Activated CD8-positive, alpha-beta T cell treated with anti-CD3 and anti-CD28 coated beads for 36 hours (primary cell): ENCODE measurements around the gene CCDC51. TPM values are rescaled to one million over a fixed set of nuclear protein-coding genes. Genes with fewer than 3 reads are reported as not detected.

Source experiments
- ATAC-seq: fragments of 200-7000 bp; cut with Tn5 transposase; one replicate; pipeline ENCODE4 v1.10.0; 2021; ENCODE audit warnings: mild to moderate bottlenecking, moderate library complexity
- CTCF ChIA-PET: fragments of 350-600 bp; sonication (Branson Sonifier 250); formaldehyde crosslinking; loops from one replicate; lab custom pipeline; 2021; ENCODE audit warnings: antibody characterized with exemption; lab: Charles Lee
- POLR2A ChIA-PET: fragments of 350-600 bp; sonication (Branson Sonifier 250); formaldehyde crosslinking; loops from one replicate; lab custom pipeline; 2021; ENCODE audit warnings: antibody characterized with exemption; lab: Charles Lee
- DNase-seq: peaks from one replicate; pipeline ENCODE4 v3.0.0-alpha.2; 2020
- H3K27ac Mint-ChIP-seq: one replicate; pipeline ENCODE4 v1.8.0; 2021; ENCODE audit warnings: mild to moderate bottlenecking, mixed read lengths
- H3K27me3 Mint-ChIP-seq: one replicate; pipeline ENCODE4 v1.8.0; 2021; ENCODE audit warnings: mixed read lengths
- H3K36me3 Mint-ChIP-seq: one replicate; pipeline ENCODE4 v1.8.0; 2021; ENCODE audit warnings: low read depth, mixed read lengths
- H3K4me1 Mint-ChIP-seq: one replicate; pipeline ENCODE4 v1.8.0; 2021; ENCODE audit warnings: low read depth, mixed read lengths
- H3K4me3 Mint-ChIP-seq: one replicate; pipeline ENCODE4 v1.8.0; 2021; ENCODE audit warnings: mild to moderate bottlenecking, moderate library complexity, mixed read lengths
- H3K9me3 Mint-ChIP-seq: one replicate; pipeline ENCODE4 v1.8.0; 2021; ENCODE audit warnings: mixed read lengths
- CTCF ChIP-seq: fragments of 200-600 bp; IDR thresholded peaks from one replicate; pipeline ENCODE4 v1.8.0; 2022; ENCODE audit warnings: antibody characterized with exemption, mild to moderate bottlenecking
- intact Hi-C: fragments of 100-400 bp; cut with micrococcal nuclease; formaldehyde crosslinking; loops from one replicate; pipeline ENCODE4 v1.10.0; 2022
- total RNA-seq, 2 experiments: library from RNA; stranded (reverse); gene quantifications; one replicate each; pipeline ENCODE4 v1.2.3, GENCODE V29; 2021

CCDC51 gene
- total RNA-seq, 2 experiments from 2014 or later = 25.3 to 28.3 TPM

GRCh38 chr3:48411606-48412374, 28.1 kb downstream of the CCDC51 start:
- no peaks in the 10 kb centered on the region for H3K9me3 Mint-ChIP-seq
- TF ChIP-seq CTCF = no peak
- intact Hi-C loops = no loop called here
- H3K4me1 Mint-ChIP-seq = no peaks in the 10 kb centered on the region
- no peak overlapping the region for H3K4me3 Mint-ChIP-seq
- ChIA-PET CTCF (interaction anchor here (1.3 to 4.5 kb wide), 3 partner anchors 11 to 138 kb away, joined by 5 to 23 read pairs (median 20); no protein-coding TSS in a partner anchor), POLR2A (no interaction called here)
- no peaks in the 10 kb centered on the region for H3K36me3 Mint-ChIP-seq
- DNase-seq (no peak), ATAC-seq (no peak)
- no peaks in the 10 kb centered on the region for H3K27me3 Mint-ChIP-seq
- no peak overlapping the region for H3K27ac Mint-ChIP-seq

GRCh38 chr3:48411041-48411588, 28.8 kb downstream of the CCDC51 start:
- Mint-ChIP-seq H3K4me3 (no peak overlapping the region), H3K27ac (no peak overlapping the region), H3K27me3 (no peaks in the 10 kb centered on the region), H3K4me1 (no peaks in the 10 kb centered on the region), H3K36me3 (no peaks in the 10 kb centered on the region), H3K9me3 (no peaks in the 10 kb centered on the region)
- no peak for DNase-seq
- intact Hi-C loops = no loop called here
- CTCF ChIA-PET = interaction anchor here (2.4 to 4.5 kb wide), 2 partner anchors 10 to 25 kb away, joined by 20 to 23 read pairs; no protein-coding TSS in a partner anchor
- no peak for ATAC-seq
- TF ChIP-seq CTCF = no peak
- POLR2A ChIA-PET = no interaction called here

- TF ChIP-seq CTCF = no peak
- Mint-ChIP-seq H3K36me3 (no peaks in the 10 kb centered on the region), H3K9me3 (no peaks in the 10 kb centered on the region), H3K4me3 (no peak overlapping the region), H3K27me3 (no peaks in the 10 kb centered on the region), H3K4me1 (no peaks in the 10 kb centered on the region), H3K27ac (no peak overlapping the region)
- ATAC-seq = no peak
- ChIA-PET CTCF (interaction anchor here (4.5 to 12.8 kb wide), 2 partner anchors 10 to 24 kb away, joined by 23 to 312 read pairs; no protein-coding TSS in a partner anchor), POLR2A (no interaction called here)
- no peak for DNase-seq
- intact Hi-C loops = no loop called here
These were observed 29.5 kb downstream of the CCDC51 start for GRCh38 chr3:48410205-48411040.

- Mint-ChIP-seq H3K27ac (no peak overlapping the region), H3K36me3 (no peaks in the 10 kb centered on the region), H3K9me3 (no peaks in the 10 kb centered on the region), H3K27me3 (no peaks in the 10 kb centered on the region), H3K4me3 (no peak overlapping the region), H3K4me1 (no peaks in the 10 kb centered on the region)
- DNase-seq (no peak), ATAC-seq (no peak)
- ChIA-PET CTCF (interaction anchor here (4.5 to 12.8 kb wide), 2 partner anchors 9 to 25 kb away, joined by 23 to 312 read pairs; no protein-coding TSS in a partner anchor), POLR2A (no interaction called here)
- no peak for TF ChIP-seq CTCF
- intact Hi-C loops = no loop called here
These were observed 30.4 kb downstream of the CCDC51 start for GRCh38 chr3:48409291-48410201.
